Thoracic aorta (tissue), 2 donors: ENCODE data around the gene SLC34A2. TPM values are rescaled to one million over a fixed set of nuclear protein-coding genes. Genes with fewer than 3 reads are reported as not detected.

Source experiments
- ATAC-seq: fragments of 150-250 bp; one replicate; pipeline ENCODE4 v1.8.0; 2017; ENCODE audit warnings: low read depth; ENCODE audit not compliant: insufficient number of reproducible peaks, low FRiP score
- DNase-seq: peaks from one replicate; pipeline ENCODE4 v3.0.0-alpha.2; 2020; ENCODE audit warnings: low spot score
- H3K27ac ChIP-seq, 2 donors: fragments of 200-600 bp; sonication (generic); 1 replicate in 1 of 2; 2 replicates in 1 of 2; pipeline ENCODE4 v1.5.1; 2016; ENCODE audit warnings: mild to moderate bottlenecking in 2 of 2, moderate library complexity in 2 of 2
- H3K27me3 ChIP-seq: fragments of 200-600 bp; sonication (generic); replicated peaks from 2 replicates; pipeline ENCODE4 v1.6.0; 2016; ENCODE audit warnings: mild to moderate bottlenecking; ENCODE audit not compliant: insufficient read depth
- H3K36me3 ChIP-seq: fragments of 200-600 bp; sonication (generic); one replicate; pipeline ENCODE4 v1.5.1; 2016
- H3K4me1 ChIP-seq, 2 donors: fragments of 200-600 bp; sonication (generic); 1 replicate in 1 of 2; 2 replicates in 1 of 2; pipeline versions ENCODE4 v1.5.1 to v1.6.0; 2016; ENCODE audit warnings: low read depth in 2 of 2, mild to moderate bottlenecking in 1 of 2; ENCODE audit not compliant: control insufficient read depth in 1 of 2
- H3K4me3 ChIP-seq: fragments of 200-600 bp; sonication (generic); 2 replicates; pipeline ENCODE4 v1.5.1; 2016; ENCODE audit warnings: mild to moderate bottlenecking
- H3K9me3 ChIP-seq: fragments of 200-600 bp; sonication (generic); 2 replicates; pipeline ENCODE4 v1.5.1; 2016
- total RNA-seq, 2 donors: library from RNA; depleted of rRNA; stranded (reverse); fragments of >200 nt; gene quantifications; one replicate each; pipeline versions ENCODE4 v1.1.0 to v1.2.3, GENCODE V29; 2016
- TF ChIP-seq, protein P1 (sequence below): fragments of 200-600 bp; sonication (generic); IDR thresholded peaks from one replicate; pipeline ENCODE4 v1.5.1; 2019; ENCODE audit warnings: antibody characterized with exemption

SLC34A2 gene
- total RNA-seq, 2 donors from 2014 or later: not detected

DNA sequence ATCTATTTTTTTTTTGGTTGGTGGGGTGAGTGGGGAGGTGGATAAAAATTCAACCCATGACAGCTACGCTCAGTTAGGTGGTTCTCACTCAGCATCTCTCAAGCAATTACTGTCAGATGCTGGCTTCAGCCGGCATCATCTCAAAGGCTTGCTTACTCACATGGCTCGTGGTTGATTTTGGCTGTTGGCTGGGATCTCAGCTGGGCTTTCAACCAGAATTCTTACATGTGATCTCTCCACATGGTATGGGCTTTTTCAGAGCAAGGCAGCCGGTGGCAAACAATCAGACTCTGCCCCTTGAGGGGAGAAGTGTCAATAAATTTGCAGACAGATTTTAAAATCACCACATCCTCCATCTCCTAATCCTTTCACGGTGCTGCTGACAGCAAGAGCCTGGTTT is 47.2 kb downstream of the SLC34A2 start:
- H3K4me3 ChIP-seq: no peak overlapping the region
- TF ChIP-seq, protein P1, sequence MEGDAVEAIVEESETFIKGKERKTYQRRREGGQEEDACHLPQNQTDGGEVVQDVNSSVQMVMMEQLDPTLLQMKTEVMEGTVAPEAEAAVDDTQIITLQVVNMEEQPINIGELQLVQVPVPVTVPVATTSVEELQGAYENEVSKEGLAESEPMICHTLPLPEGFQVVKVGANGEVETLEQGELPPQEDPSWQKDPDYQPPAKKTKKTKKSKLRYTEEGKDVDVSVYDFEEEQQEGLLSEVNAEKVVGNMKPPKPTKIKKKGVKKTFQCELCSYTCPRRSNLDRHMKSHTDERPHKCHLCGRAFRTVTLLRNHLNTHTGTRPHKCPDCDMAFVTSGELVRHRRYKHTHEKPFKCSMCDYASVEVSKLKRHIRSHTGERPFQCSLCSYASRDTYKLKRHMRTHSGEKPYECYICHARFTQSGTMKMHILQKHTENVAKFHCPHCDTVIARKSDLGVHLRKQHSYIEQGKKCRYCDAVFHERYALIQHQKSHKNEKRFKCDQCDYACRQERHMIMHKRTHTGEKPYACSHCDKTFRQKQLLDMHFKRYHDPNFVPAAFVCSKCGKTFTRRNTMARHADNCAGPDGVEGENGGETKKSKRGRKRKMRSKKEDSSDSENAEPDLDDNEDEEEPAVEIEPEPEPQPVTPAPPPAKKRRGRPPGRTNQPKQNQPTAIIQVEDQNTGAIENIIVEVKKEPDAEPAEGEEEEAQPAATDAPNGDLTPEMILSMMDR: no peak
- no peak for DNase-seq
- H3K27me3 ChIP-seq: no peaks in the 10 kb centered on the region
- no peaks in the 10 kb centered on the region for H3K36me3 ChIP-seq
- no peaks in the 10 kb centered on the region for H3K9me3 ChIP-seq
- H3K27ac ChIP-seq: no peak overlapping the region
- H3K4me1 ChIP-seq: no peaks in the 10 kb centered on the region
- no peak for ATAC-seq

DNA sequence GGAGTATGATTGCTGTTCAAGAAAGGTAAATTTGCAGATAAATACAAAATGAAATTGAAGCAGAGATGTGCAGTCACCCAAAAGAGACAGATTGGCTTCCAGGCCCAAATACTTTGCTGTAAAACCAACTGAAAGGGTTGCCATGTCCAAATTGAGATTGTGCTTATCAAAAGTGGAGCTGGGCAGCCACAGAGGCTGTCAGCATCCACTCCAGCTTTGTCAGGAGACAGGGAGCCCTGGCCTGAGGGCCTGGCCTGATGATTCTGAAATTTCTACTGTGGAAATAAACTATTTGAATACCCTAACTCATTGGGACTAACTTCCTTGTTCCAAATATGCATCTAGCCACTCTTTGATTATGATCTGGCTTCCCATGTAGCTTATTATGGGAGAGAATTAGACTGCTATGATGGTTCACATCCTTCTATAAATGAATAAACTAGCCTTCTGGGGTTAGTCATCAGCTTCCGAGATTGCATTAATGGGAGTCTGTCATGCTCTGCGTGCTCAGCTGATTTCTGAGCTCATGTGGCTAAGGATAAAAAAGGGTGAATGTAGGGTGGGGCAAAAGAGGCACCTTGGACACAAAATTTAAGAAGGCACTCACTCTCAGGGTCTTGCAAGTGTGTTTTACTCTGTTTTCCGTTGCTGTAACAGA is 48.2 kb downstream of the SLC34A2 start:
- no peak for DNase-seq
- H3K9me3 ChIP-seq: no peaks in the 10 kb centered on the region
- H3K4me3 ChIP-seq: no peak overlapping the region
- no peak overlapping the region for H3K27ac ChIP-seq
- H3K36me3 ChIP-seq: no peaks in the 10 kb centered on the region
- ATAC-seq: no peak
- TF ChIP-seq, protein P1: no peak
- no peaks in the 10 kb centered on the region for H3K4me1 ChIP-seq
- no peaks in the 10 kb centered on the region for H3K27me3 ChIP-seq

DNA sequence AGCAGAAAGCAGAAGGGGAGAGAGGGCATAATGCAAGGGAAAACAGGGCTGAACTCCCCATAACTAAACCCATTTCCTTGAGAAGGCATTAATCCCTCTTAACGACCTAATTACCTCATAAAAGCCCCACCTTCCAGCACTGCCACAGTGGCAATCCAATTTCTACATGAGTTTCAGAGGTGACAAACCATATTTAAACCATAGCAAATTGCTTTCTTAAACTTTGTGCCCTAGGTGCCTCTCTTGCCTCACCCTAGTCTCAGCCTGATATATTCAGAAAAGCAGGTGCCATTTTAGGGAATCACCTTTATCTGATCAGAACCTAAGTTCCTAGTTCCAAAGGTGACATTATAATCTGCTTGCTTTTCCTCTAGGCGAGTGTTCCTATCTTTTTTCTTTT is 48.9 kb downstream of the SLC34A2 start:
- Histone ChIP-seq H3K4me1 (no peaks in the 10 kb centered on the region), H3K27me3 (no peaks in the 10 kb centered on the region), H3K9me3 (no peaks in the 10 kb centered on the region), H3K4me3 (no peak overlapping the region), H3K27ac (no peak overlapping the region), H3K36me3 (no peaks in the 10 kb centered on the region)
- TF ChIP-seq, protein P1: no peak
- ATAC-seq: no peak
- DNase-seq: no peak

DNA sequence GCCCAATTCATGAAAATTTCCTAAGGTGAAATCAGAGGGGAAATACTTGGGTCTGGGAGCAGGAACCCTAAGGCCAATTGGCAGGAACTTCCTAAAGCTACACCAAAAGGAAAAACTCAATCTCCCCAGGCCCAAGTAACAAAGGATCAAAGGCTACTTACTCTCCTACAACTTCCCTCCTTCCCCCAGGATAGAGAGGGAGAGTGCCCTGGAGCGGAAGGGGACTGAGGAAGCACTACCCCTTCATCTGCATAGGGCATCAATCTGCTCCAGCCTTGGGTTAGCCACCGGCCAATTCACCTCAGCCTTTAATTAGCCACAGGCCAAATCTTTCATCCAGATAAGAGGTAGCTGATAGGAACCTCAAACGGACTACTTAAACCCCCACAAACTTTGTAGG is 55.0 kb downstream of the SLC34A2 start:
- H3K9me3 ChIP-seq: no peaks in the 10 kb centered on the region
- no peaks in the 10 kb centered on the region for H3K4me1 ChIP-seq
- H3K27me3 ChIP-seq: no peaks in the 10 kb centered on the region
- no peak overlapping the region for H3K27ac ChIP-seq
- DNase-seq: no peak
- H3K4me3 ChIP-seq: no peak overlapping the region
- no peak for ATAC-seq
- H3K36me3 ChIP-seq: no peaks in the 10 kb centered on the region
- TF ChIP-seq, protein P1: no peak

DNA sequence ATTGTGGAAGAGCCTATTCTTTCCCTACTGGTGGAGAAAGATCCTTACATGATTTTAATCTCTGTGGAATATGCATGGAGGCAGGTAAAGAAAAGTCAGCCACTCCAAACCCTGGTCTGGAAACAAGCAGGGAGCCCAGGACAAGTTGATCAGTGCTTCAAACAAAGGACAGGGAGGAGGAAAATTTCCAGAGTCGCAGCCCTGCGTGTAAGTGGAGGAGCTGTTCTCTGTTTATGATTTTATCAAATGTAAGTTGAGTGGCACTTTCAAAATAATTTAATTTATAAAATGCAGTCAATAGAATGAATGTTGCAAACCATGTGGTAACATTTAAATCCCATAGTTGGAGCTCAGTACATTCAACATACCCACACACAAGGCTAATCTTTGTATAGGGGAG is 57.0 kb downstream of the SLC34A2 start:
- H3K4me1 ChIP-seq: no peaks in the 10 kb centered on the region
- H3K9me3 ChIP-seq: no peaks in the 10 kb centered on the region
- H3K36me3 ChIP-seq: no peaks in the 10 kb centered on the region
- TF ChIP-seq, protein P1: no peak
- no peak overlapping the region for H3K4me3 ChIP-seq
- no peak for DNase-seq
- ATAC-seq: no peak
- H3K27ac ChIP-seq: no peak overlapping the region
- H3K27me3 ChIP-seq: no peaks in the 10 kb centered on the region
